Right lobe of liver (tissue), 6 donors: Measurements from ENCODE around the gene MFAP5. TPM values are rescaled to one million over a fixed set of nuclear protein-coding genes. Genes with fewer than 3 reads are reported as not detected.
A peak's percentile ranks its signal among the peaks of the same experiment; 100 is the strongest.

Source experiments
- ATAC-seq, 4 donors: fragments of 200-7000 bp; cut with Tn5 transposase; one replicate each; pipeline ENCODE4 v1.9.1; 2020; ENCODE audit warnings: mild to moderate bottlenecking in 4 of 4, moderate library complexity in 4 of 4
- DNase-seq, 3 donors: peaks; one replicate each; pipeline ENCODE4 v3.0.0-alpha.2; 2020
- H3K27ac ChIP-seq, 3 donors: fragments of 200-600 bp; one replicate each; pipeline ENCODE4 v1.8.0; 2022
- H3K27me3 ChIP-seq, 2 donors: fragments of 200-600 bp; one replicate each; pipeline ENCODE4 v1.8.0; 2022
- H3K36me3 ChIP-seq, 4 donors: fragments of 200-600 bp; sonication (generic) in 1 of 4; one replicate each; pipeline versions ENCODE4 v1.5.1 to v1.8.0; 2017 to 2022; ENCODE audit warnings: control low read depth in 1 of 4
- H3K4me1 ChIP-seq, 4 donors: fragments of 200-600 bp; sonication (generic) in 1 of 4; one replicate each; pipeline versions ENCODE4 v1.5.1 to v1.8.0; 2017 to 2022; ENCODE audit warnings: control low read depth in 1 of 4
- H3K4me3 ChIP-seq, 3 donors: fragments of 200-600 bp; one replicate each; pipeline ENCODE4 v1.8.0; 2022
- H3K9me3 ChIP-seq, 4 donors: fragments of 200-600 bp; sonication (generic) in 1 of 4; one replicate each; pipeline versions ENCODE4 v1.5.1 to v1.8.0; 2017 to 2022; ENCODE audit warnings: control low read depth in 1 of 4
- POLR2A ChIP-seq: fragments of 450-650 bp; IDR thresholded peaks from one replicate; pipeline ENCODE4 v1.6.1; 2017; ENCODE audit warnings: antibody characterized with exemption, mild to moderate bottlenecking
- WGBS: methylation state at CpG from one replicate; pipeline ENCODE4 v1.1.6; 2018; ENCODE audit warnings: low coverage, low lambda C conversion rate; ENCODE audit not compliant: insufficient coverage; ENCODE audit errors: missing lambda C conversion rate; 5-methylcytosine and 5-hydroxymethylcytosine counted together
- intact Hi-C, 2 donors: fragments of 100-400 bp; cut with DNase I; formaldehyde crosslinking; loops; one replicate each; pipeline versions ENCODE4 v1.11.2 to v1.14.1; 2022
- long read RNA-seq: library from polyadenylated mRNA; unstranded; transcript quantifications from one replicate; pipeline ENCODE4 v2.0.0, GENCODE V29; 2019
- total RNA-seq, 6 experiments: library from RNA; depleted of rRNA in 2 of 6; stranded (reverse); fragments of >200 nt in 2 of 6; fragmentation: NEBNext Ultra II Directional in 3 of 6; extraction: Animal tissue kit (Norgen Biotek cat#: 25700) in 3 of 6; gene quantifications; one replicate each; pipeline versions ENCODE4 v1.1.0 to v1.2.4, GENCODE V29; 2016 to 2023
- TF ChIP-seq, protein P1 (sequence below), 4 donors: fragments of 200-600 bp in 3 of 4; fragments of 450-650 bp in 1 of 4; IDR thresholded peaks; one replicate each; pipeline versions ENCODE4 v1.5.1 to v1.8.0; 2016 to 2022; ENCODE audit warnings: antibody characterized with exemption in 4 of 4, mild to moderate bottlenecking in 2 of 4
- donor health status: DM: no; HTN: yes; CAD: no.
- donor health status: DM: no; HTN: no; CAD: no.
- donor health status: DM: no; HTN: no; CAD: no.
- donor health status: DM: no; HTN: yes; CAD: no.
- donor health status: DM: no; HTN: yes; CAD: no.

MFAP5 gene, protein sequence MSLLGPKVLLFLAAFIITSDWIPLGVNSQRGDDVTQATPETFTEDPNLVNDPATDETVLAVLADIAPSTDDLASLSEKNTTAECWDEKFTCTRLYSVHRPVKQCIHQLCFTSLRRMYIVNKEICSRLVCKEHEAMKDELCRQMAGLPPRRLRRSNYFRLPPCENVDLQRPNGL
- under 1 TPM in 2 of 6 experiments, not detected in 4; 0.12 to 0.39 TPM for total RNA-seq
- long read RNA-seq = 0 reads

DNA sequence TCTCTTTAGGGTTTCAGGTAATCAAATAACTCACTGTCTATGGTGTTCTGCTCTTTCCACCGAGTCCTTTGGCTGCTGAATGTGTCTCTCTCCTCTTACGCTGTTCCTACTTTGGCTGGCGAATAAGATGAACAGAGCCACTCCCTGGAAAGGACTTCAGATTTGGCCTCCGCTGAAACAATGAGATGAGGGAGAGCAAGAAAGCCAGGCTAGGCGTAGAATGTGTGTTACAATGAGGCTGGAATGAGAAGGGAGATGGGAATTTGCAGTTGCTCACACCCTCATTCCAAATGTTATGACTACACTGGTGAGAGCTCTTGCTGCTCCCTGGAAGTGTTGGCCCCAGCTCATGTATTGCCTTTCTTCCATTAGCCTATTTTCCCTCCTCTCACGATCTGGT, at the start of gene MFAP5:
Gene MFAP5, minus strand, starts transcription at position 234 of the 400 bp plus-strand sequence. CDS start 722 bp downstream, outside the sequence.
- TF ChIP-seq, protein P1, sequence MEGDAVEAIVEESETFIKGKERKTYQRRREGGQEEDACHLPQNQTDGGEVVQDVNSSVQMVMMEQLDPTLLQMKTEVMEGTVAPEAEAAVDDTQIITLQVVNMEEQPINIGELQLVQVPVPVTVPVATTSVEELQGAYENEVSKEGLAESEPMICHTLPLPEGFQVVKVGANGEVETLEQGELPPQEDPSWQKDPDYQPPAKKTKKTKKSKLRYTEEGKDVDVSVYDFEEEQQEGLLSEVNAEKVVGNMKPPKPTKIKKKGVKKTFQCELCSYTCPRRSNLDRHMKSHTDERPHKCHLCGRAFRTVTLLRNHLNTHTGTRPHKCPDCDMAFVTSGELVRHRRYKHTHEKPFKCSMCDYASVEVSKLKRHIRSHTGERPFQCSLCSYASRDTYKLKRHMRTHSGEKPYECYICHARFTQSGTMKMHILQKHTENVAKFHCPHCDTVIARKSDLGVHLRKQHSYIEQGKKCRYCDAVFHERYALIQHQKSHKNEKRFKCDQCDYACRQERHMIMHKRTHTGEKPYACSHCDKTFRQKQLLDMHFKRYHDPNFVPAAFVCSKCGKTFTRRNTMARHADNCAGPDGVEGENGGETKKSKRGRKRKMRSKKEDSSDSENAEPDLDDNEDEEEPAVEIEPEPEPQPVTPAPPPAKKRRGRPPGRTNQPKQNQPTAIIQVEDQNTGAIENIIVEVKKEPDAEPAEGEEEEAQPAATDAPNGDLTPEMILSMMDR (IDR thresholded peaks at IDR 0.05) = no peak
- TF ChIP-seq POLR2A = no peak
- intact Hi-C loops = loop anchor here in 1 of 2 donors (10.0 kb wide), 1 partner anchor 382 kb away; no protein-coding TSS in a partner anchor
- no peak for ATAC-seq
- no peaks in the 10 kb centered on the region for H3K4me1 ChIP-seq
- no peak within 1 kb of the TSS for H3K4me3 ChIP-seq
- H3K27me3 ChIP-seq = no peaks in the 10 kb centered on the region
- no peaks in the 10 kb centered on the region for H3K36me3 ChIP-seq
- H3K27ac ChIP-seq = no peak within 1 kb of the TSS
- 72% methylated on average over 4 of the region's 6 CpGs for WGBS
- DNase-seq = no peak
- no peaks in the 10 kb centered on the region for H3K9me3 ChIP-seq

DNA sequence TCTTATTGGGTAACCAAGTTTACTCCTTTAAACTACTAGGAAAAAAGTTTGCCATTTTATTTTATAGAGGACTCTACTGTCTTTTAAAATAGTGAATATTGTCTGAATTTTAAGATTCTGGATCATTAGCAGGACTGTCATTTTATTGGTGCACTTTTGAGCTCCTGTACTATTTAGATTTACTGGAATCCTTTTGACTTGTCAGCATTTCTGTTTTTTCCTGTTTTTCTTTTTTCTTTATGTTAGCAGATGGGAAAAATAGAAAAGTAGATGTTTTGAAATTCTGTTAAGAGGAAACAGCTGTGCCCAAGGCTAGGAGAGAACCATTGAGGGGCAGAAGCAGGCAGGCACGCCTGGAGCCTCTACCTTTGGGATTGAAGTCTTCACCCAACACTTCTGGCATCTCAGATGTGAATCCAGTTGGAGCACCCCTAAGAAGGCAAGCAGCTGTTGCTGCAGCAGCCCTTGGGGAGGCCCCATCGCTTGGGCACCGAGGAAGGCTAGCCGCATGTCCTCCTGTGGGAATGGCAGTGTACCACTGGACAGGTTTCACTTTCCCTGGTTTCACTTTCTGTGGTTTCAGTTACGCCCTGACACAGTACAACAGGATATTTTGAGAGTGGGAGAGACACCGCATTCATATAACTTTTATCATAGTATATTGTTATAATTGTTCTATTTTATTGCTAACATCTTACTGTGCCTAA, 46.7 kb upstream of the MFAP5 start:
- Histone ChIP-seq H3K27me3 (no peaks in the 10 kb centered on the region), H3K27ac (peak overlapping the region; percentile 32 to 45 (median 33)), H3K4me1 (no peaks in the 10 kb centered on the region), H3K9me3 (no peaks in the 10 kb centered on the region), H3K36me3 (no peaks in the 10 kb centered on the region), H3K4me3 (peak overlapping the region; percentile 17 to 42 (median 19))
- ATAC-seq = peak; percentile 83 to 96 (median 90)
- WGBS = 43% methylated on average over 3 of the region's 6 CpGs
- TF ChIP-seq, protein P1 (IDR thresholded peaks at IDR 0.05) = no peak
- no peak for TF ChIP-seq POLR2A
- intact Hi-C loops = no loop called here
- peak in 1 of 3 donors; percentile 39 for DNase-seq

DNA sequence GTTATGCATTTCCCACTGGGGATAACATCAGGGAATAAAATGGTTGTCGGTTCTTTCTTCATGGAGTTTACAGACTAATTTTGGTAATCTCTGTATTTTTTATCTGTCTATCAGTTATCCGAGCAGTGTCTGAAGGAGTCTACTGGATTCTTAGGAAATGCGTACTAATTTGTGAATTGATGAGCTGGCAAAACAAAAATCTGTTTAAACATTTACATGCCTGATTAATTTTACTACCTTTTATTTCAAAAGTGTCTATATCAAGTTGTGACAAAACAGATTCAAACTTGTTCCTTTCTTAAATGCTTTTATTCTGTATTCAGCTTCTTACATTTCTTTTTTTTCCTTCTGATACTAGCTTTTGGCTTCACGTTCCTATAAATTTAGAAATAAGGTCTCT, 39.5 kb upstream of the MFAP5 start:
- DNase-seq = no peak
- Histone ChIP-seq H3K36me3 (no peaks in the 10 kb centered on the region), H3K27ac (no peak overlapping the region), H3K9me3 (no peaks in the 10 kb centered on the region), H3K4me3 (no peak overlapping the region), H3K27me3 (no peaks in the 10 kb centered on the region), H3K4me1 (peaks cover 0 to 4% (median 0%) of the 10 kb centered on the region in 4 donors)
- 85% methylated on average over 4 of the region's 4 CpGs for WGBS
- no peak for TF ChIP-seq POLR2A
- TF ChIP-seq, protein P1 (IDR thresholded peaks at IDR 0.05) = no peak
- intact Hi-C loops = no loop called here
- no peak for ATAC-seq

- Histone ChIP-seq H3K36me3 (no peaks in the 10 kb centered on the region), H3K9me3 (no peaks in the 10 kb centered on the region), H3K4me1 (peaks cover 0 to 4% (median 0%) of the 10 kb centered on the region in 4 donors), H3K27me3 (no peaks in the 10 kb centered on the region), H3K4me3 (no peak overlapping the region), H3K27ac (no peak overlapping the region)
- ATAC-seq (no peak), DNase-seq (no peak)
- WGBS = 93% methylated on average over 6 of the region's 6 CpGs
- intact Hi-C loops = no loop called here
- TF ChIP-seq POLR2A = no peak
- TF ChIP-seq, protein P1 (IDR thresholded peaks at IDR 0.05) = no peak
Measured at GRCh38 chr12:8701046-8701660, 38.5 kb upstream of the MFAP5 start.
